WTC11 (cell line): ENCODE results near the gene IPO11.

ENCODE experiments used
- CTCF ChIP-seq: fragments of 200-600 bp; IDR thresholded peaks from 2 replicates; pipeline ENCODE4 v1.8.0; 2022; ENCODE audit warnings: antibody characterized with exemption
- ETV6 ChIP-seq: sonication (generic); formaldehyde crosslinking; IDR thresholded peaks from 2 replicates; pipeline ENCODE4 v1.8.1; 2022; ENCODE audit warnings: mild to moderate bottlenecking, missing genetic modification reagents
- FOXJ3 ChIP-seq: sonication (generic); formaldehyde crosslinking; IDR thresholded peaks from 2 replicates; pipeline ENCODE4 v1.9.0; 2021; ENCODE audit warnings: missing genetic modification reagents, mild to moderate bottlenecking, borderline replicate concordance
- IRF2 ChIP-seq: sonication (generic); formaldehyde crosslinking; IDR thresholded peaks from 2 replicates; pipeline ENCODE4 v1.8.0; 2022; ENCODE audit warnings: low read depth, missing genetic modification reagents, borderline replicate concordance
- MAX ChIP-seq: sonication (generic); formaldehyde crosslinking; IDR thresholded peaks from 2 replicates; pipeline ENCODE4 v1.8.0; 2022; ENCODE audit warnings: mild to moderate bottlenecking, missing genetic modification reagents
- NFYB ChIP-seq: sonication (generic); formaldehyde crosslinking; conservative IDR thresholded peaks from 2 replicates; pipeline ENCODE4 v1.8.0; 2022; ENCODE audit warnings: low read depth, missing genetic modification reagents
- RORB ChIP-seq: fragments of 250-450 bp; sonication (Bioruptor Pico); IDR thresholded peaks from 2 replicates; pipeline ENCODE4 v1.9.0; 2021; ENCODE audit warnings: mild to moderate bottlenecking

- TF ChIP-seq CTCF (no peak; the same call in 1 of the 2 replicates), MAX (CRISPR knock-in tag) (no peak), RORB (CRISPR knock-in tag) (no peak), FOXJ3 (CRISPR knock-in tag) (no peak), ETV6 (no peak), IRF2 (no peak), NFYB (CRISPR knock-in tag) (no peak)
These were observed 176.9 kb downstream of the IPO11 start for GRCh38 chr5:62589504-62589903.
